Ovary (tissue), 9 donors: ENCODE data around the gene HLA-DQA1. TPM values are rescaled to one million over a fixed set of nuclear protein-coding genes. Genes with fewer than 3 reads are reported as not detected.

Experiments
- DNase-seq, 5 donors: peaks; one replicate each; pipeline ENCODE4 v3.0.0-alpha.2; 2019 to 2020
- H3K27ac ChIP-seq, 2 donors: fragments of 200-600 bp; one replicate each; pipeline versions ENCODE4 v1.5.1 to v1.8.0; 2019 to 2022
- H3K27me3 ChIP-seq: fragments of 200-600 bp; one replicate; pipeline ENCODE4 v1.8.0; 2022
- H3K36me3 ChIP-seq: fragments of 200-600 bp; sonication (generic); one replicate; pipeline ENCODE4 v1.5.1; 2019
- H3K4me1 ChIP-seq: one replicate; pipeline ENCODE4 v1.8.1; 2013; ENCODE audit warnings: mild to moderate bottlenecking, moderate library complexity; ENCODE audit not compliant: insufficient read depth
- H3K4me3 ChIP-seq: fragments of 200-600 bp; sonication (generic); one replicate; pipeline ENCODE4 v1.5.1; 2017
- H3K9me3 ChIP-seq, 2 donors: fragments of 200-600 bp in 1 of 2; sonication (generic) in 1 of 2; one replicate each; pipeline versions ENCODE4 v1.5.1 to v1.8.1; 2013 to 2019; ENCODE audit warnings: mild to moderate bottlenecking in 1 of 2, moderate library complexity in 1 of 2
- EP300 ChIP-seq: sonication (generic); formaldehyde crosslinking; IDR thresholded peaks from one replicate; pipeline ENCODE4 v1.6.1; 2017; ENCODE audit warnings: antibody characterized with exemption
- POLR2A ChIP-seq: fragments of 450-650 bp; IDR thresholded peaks from one replicate; pipeline ENCODE4 v1.6.1; 2017; ENCODE audit warnings: antibody characterized with exemption, mild to moderate bottlenecking, moderate library complexity
- WGBS, 3 donors: extraction: QIAGEN DNeasy Blood & Tissue Kit in 1 of 3; methylation state at CpG; one replicate each; pipeline versions ENCODE4 v1.1.5 to v1.1.7; 2013 to 2017; 5-methylcytosine and 5-hydroxymethylcytosine counted together
- intact Hi-C, 4 donors: fragments of 100-400 bp; cut with DNase I; formaldehyde crosslinking; loops; one replicate each; pipeline versions ENCODE4 v1.11.0 to v1.15.1; 2022 to 2023
- polyA plus RNA-seq, 2 donors: library from polyadenylated mRNA; stranded (reverse); fragments of 200-250 nt in 1 of 2; fragments of 350-450 nt in 1 of 2; fragmentation: Illumina TruSeq in 1 of 2; extraction: RNeasy Lipid Tissue Mini Kit (QIAGEN cat#74804) in 1 of 2; gene quantifications; one replicate each; pipeline ENCODE4 v1.2.3, GENCODE V29; 2013 to 2014
- total RNA-seq, 7 donors: library from RNA; depleted of rRNA in 2 of 7; stranded (reverse); fragments of >200 nt in 2 of 7; fragmentation: NEBNext Ultra II Directional in 3 of 7; extraction: Animal tissue kit (Norgen Biotek cat#: 25700) in 3 of 7; gene quantifications; one replicate each; pipeline versions ENCODE4 v1.1.0 to v1.2.4, GENCODE V29; 2016 to 2023
- TF ChIP-seq, protein P1 (sequence below), 3 donors: fragments of 450-650 bp in 2 of 3; fragments of 200-600 bp in 1 of 3; IDR thresholded peaks; one replicate each; pipeline versions ENCODE4 v1.5.1 to v1.8.0; 2016 to 2022; ENCODE audit warnings: antibody characterized with exemption in 3 of 3, mild to moderate bottlenecking in 1 of 3
- donor health status: DM: no; HTN: no; CAD: no; lungs with moderate emphysema.
- donor health status: DM: no; HTN: no; CAD: no.
- donor health status: Bipolar disorder and iron deficiency.
- donor health status: DM: yes; HTN: yes; CAD: no.
- donor health status: DM: no; HTN: no; CAD: no.
- donor health status: DM: yes; HTN: yes; CAD: no.

HLA-DQA1 gene
- total and polyA plus RNA-seq, 9 donors, result 0.72 to 44.8 (median 10.8) TPM

DNA sequence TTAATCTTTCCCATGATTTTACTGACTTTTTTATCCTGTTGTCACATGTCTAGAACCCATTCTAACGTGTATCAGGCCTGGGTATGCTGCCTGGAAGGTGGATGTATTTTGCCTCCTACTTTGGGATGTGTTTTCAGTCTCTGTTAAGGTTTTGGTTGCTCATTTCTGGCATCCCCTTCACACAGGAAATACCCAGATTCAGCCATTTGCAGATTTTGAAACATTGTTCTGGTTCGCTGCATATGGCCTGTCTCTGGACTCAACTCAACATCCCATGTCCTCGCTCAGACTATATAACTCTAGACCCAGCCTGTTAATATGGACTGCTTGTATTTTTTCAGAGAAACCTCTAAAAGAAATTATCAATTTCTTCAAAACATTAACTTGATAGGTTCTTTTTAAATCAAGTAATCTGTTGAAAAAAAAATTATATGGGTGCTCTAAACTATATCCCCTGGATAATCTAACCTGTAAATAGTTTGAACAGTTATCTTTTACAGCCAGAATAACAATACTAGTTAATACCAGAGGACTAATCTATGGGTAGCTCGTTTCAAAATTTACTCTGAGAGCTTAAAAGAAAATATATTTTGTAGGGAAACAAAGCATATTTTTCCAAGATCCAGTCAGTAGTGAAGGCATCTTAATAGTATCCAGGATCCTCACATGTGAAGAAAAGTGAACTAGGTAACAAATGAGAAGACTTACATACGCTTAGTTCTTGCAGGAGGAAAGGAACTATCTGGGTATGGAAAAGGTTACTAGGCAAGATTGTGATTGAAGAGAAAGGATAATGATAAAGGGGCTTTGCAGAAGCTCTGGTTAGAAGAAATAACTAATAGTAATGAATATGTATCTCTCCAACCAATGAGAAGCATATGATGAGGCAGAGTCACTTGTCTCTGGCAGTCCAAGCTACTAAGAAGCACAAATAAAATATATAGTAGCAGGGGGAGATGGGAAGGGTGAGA is 52.6 kb downstream of the HLA-DQA1 start:
- Histone ChIP-seq H3K4me1 (no peaks in the 10 kb centered on the region), H3K36me3 (no peaks in the 10 kb centered on the region), H3K9me3 (no peaks in the 10 kb centered on the region), H3K4me3 (no peak overlapping the region), H3K27me3 (no peaks in the 10 kb centered on the region), H3K27ac (no peak overlapping the region)
- intact Hi-C loops, result loop anchor here in 1 of 4 donors (10.0 kb wide), 1 partner anchor 255 kb away; the partner anchor contains the start of gene HLA-DRA
- DNase-seq, result no peak
- WGBS, 3 donors, result 50 to 67% (median 58%) methylated on average over 5 of the region's 5 CpGs
- TF ChIP-seq POLR2A (no peak), EP300 (no peak)
- TF ChIP-seq, protein P1, sequence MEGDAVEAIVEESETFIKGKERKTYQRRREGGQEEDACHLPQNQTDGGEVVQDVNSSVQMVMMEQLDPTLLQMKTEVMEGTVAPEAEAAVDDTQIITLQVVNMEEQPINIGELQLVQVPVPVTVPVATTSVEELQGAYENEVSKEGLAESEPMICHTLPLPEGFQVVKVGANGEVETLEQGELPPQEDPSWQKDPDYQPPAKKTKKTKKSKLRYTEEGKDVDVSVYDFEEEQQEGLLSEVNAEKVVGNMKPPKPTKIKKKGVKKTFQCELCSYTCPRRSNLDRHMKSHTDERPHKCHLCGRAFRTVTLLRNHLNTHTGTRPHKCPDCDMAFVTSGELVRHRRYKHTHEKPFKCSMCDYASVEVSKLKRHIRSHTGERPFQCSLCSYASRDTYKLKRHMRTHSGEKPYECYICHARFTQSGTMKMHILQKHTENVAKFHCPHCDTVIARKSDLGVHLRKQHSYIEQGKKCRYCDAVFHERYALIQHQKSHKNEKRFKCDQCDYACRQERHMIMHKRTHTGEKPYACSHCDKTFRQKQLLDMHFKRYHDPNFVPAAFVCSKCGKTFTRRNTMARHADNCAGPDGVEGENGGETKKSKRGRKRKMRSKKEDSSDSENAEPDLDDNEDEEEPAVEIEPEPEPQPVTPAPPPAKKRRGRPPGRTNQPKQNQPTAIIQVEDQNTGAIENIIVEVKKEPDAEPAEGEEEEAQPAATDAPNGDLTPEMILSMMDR (IDR thresholded peaks at IDR 0.05), result no peak

DNA sequence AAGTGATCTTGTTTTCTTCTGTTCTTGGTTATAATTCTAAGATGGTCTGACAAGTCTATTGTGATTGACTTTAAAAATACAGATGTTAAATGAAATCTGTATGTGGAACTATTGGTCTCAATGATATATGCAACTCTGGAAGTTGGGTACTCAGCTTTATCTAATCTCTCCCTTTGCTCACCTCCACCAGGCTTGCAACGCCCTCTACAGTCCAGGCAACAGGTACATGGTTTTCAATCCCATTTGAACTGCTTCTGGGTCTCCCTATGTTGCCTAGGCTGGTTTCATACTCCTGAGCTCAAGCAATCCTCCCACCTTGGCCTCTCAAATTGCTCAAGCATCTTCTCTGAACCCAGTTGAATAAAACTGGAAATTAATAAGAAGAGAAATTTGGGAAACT is 54.8 kb downstream of the HLA-DQA1 start:
- H3K4me3 ChIP-seq, result no peak overlapping the region
- TF ChIP-seq, protein P1 (IDR thresholded peaks at IDR 0.05), result no peak
- H3K27ac ChIP-seq, result no peak overlapping the region
- H3K4me1 ChIP-seq, result no peaks in the 10 kb centered on the region
- no peaks in the 10 kb centered on the region for H3K9me3 ChIP-seq
- intact Hi-C loops, result loop anchor here in 1 of 4 donors (10.0 kb wide), 1 partner anchor 257 kb away; the partner anchor contains the start of gene HLA-DRA
- WGBS, 3 donors, result 0 to 6% (median 0%) methylated on average over 1 of the region's 1 CpG
- no peaks in the 10 kb centered on the region for H3K36me3 ChIP-seq
- no peaks in the 10 kb centered on the region for H3K27me3 ChIP-seq
- peak in 1 of 5 donors; percentile 13 for DNase-seq

Other genes with a start within 250 kb of the HLA-DQA1 start
- not detected for gene BTNL2, start 230.2 kb upstream of the HLA-DQA1 start, total RNA-seq
- gene BTNL2, start 230.2 kb upstream of the HLA-DQA1 start, polyA plus RNA-seq, result not detected
- gene HLA-DRA, start 197.5 kb upstream of the HLA-DQA1 start, total RNA-seq, result 100 to 1,000 TPM in 5 of 7 donors, 10 to 100 TPM in 2; 19.5 to 262 (median 130) TPM
- gene HLA-DRA, start 197.5 kb upstream of the HLA-DQA1 start, polyA plus RNA-seq, result 1,000 to 10,000 TPM in 1 of 2 donors, 100 to 1,000 TPM in 1; 118 to 1,131 TPM
- gene HLA-DRB5, start 107.1 kb upstream of the HLA-DQA1 start, total RNA-seq, result 100 to 1,000 TPM in 1 of 7 donors, 10 to 100 TPM in 4, under 1 TPM in 2; 0.72 to 113 (median 16.5) TPM
- gene HLA-DRB5, start 107.1 kb upstream of the HLA-DQA1 start, polyA plus RNA-seq, result 10 to 100 TPM in 1 of 2 donors, under 1 TPM in 1; 0.41 to 61.4 TPM
- gene HLA-DRB1, start 47.6 kb upstream of the HLA-DQA1 start, total RNA-seq, result 100 to 1,000 TPM in 2 of 7 donors, 10 to 100 TPM in 5; 16.4 to 136 (median 62.1) TPM
- gene HLA-DRB1, start 47.6 kb upstream of the HLA-DQA1 start, polyA plus RNA-seq, result 10 to 100 TPM; 47.9 to 95.9 TPM
- 10 to 100 TPM in 3 of 7 donors, 1 to 10 TPM in 3, under 1 TPM in 1; 0.36 to 22.2 (median 7.7) TPM for gene HLA-DQB1, start 29.3 kb downstream of the HLA-DQA1 start, total RNA-seq
- gene HLA-DQB1, start 29.3 kb downstream of the HLA-DQA1 start, polyA plus RNA-seq, result 10 to 100 TPM in 1 of 2 donors, 1 to 10 TPM in 1; 2.5 to 28.5 TPM
- 1 to 10 TPM in 2 of 7 donors, under 1 TPM in 2, not detected in 3; 0.66 to 4.4 (median 1.2) TPM for gene HLA-DQA2, start 104.0 kb downstream of the HLA-DQA1 start, total RNA-seq
- gene HLA-DQA2, start 104.0 kb downstream of the HLA-DQA1 start, polyA plus RNA-seq, result 10 to 100 TPM in 1 of 2 donors, not detected in 1; 29.3 TPM
- gene HLA-DQB2, start 126.1 kb downstream of the HLA-DQA1 start, total RNA-seq, result 1 to 10 TPM in 2 of 7 donors, under 1 TPM in 3, not detected in 2; 0.33 to 3.7 (median 0.66) TPM
- gene HLA-DQB2, start 126.1 kb downstream of the HLA-DQA1 start, polyA plus RNA-seq, result 1 to 10 TPM in 1 of 2 donors, not detected in 1; 3.1 TPM
- 1 to 10 TPM in 2 of 7 donors, under 1 TPM in 4, not detected in 1; 0.28 to 4.6 (median 0.73) TPM for gene HLA-DOB, start 179.6 kb downstream of the HLA-DQA1 start, total RNA-seq
- gene HLA-DOB, start 179.6 kb downstream of the HLA-DQA1 start, polyA plus RNA-seq, result 1 to 10 TPM in 1 of 2 donors, under 1 TPM in 1; 0.24 to 1.6 TPM
- 10 to 100 TPM in 6 of 7 donors, 1 to 10 TPM in 1; 8.9 to 23.8 (median 18.6) TPM for gene TAP2, start 201.3 kb downstream of the HLA-DQA1 start, total RNA-seq
- gene TAP2, start 201.3 kb downstream of the HLA-DQA1 start, polyA plus RNA-seq, result 10 to 100 TPM; 13.9 to 16.5 TPM
- gene PSMB8, start 206.6 kb downstream of the HLA-DQA1 start, total RNA-seq, result 10 to 100 TPM; 28.9 to 44.8 (median 36.0) TPM
- gene PSMB8, start 206.6 kb downstream of the HLA-DQA1 start, polyA plus RNA-seq, result 100 to 1,000 TPM in 1 of 2 donors, 10 to 100 TPM in 1; 62.2 to 103 TPM
- 10 to 100 TPM; 17.7 to 30.7 (median 23.3) TPM for gene TAP1, start 216.3 kb downstream of the HLA-DQA1 start, total RNA-seq
- 10 to 100 TPM; 22.7 to 48.4 TPM for gene TAP1, start 216.3 kb downstream of the HLA-DQA1 start, polyA plus RNA-seq
- gene PSMB9, start 216.8 kb downstream of the HLA-DQA1 start, total RNA-seq, result 10 to 100 TPM in 6 of 7 donors, 1 to 10 TPM in 1; 9.5 to 28.3 (median 20.4) TPM
- gene PSMB9, start 216.8 kb downstream of the HLA-DQA1 start, polyA plus RNA-seq, result 10 to 100 TPM; 23.6 to 30.7 TPM